ENCODE measurements around the gene SH3PXD2A.
A peak's percentile ranks its signal among the peaks of the same experiment; 100 is the strongest.

Gene SH3PXD2A

GRCh38 chr10:103698266-103698665, 157.1 kb downstream of the SH3PXD2A start:
- no peak for DNase-seq

DNA sequence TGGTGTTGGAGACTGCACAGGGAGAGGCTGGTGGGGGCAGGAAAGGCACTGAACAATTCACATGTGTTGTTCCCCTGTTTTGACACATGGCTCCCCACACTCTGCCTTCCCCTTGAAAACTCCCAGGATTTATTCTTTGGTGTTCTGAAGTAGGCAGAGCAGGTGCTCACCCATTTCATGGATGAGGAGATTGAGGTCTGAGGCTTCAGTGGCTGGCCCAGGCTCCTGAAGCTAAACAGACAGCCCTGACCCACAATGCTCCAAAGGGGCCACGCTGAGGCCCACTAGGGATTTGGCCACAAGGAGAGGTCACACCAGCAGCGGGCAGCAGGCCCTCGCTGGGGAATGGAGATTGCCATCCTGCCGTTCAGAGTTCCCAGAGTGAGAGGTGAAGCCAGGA, 157.6 kb downstream of the SH3PXD2A start:
- DNase-seq = no peak

- peak; percentile 91 for DNase-seq
Measured at GRCh38 chr10:103696411-103697145, 158.8 kb downstream of the SH3PXD2A start.

- no peak for DNase-seq
Measured at GRCh38 chr10:103696094-103696410, 159.3 kb downstream of the SH3PXD2A start.

- peak; percentile 63 for DNase-seq
Measured at GRCh38 chr10:103695584-103696005, 159.8 kb downstream of the SH3PXD2A start.

DNA sequence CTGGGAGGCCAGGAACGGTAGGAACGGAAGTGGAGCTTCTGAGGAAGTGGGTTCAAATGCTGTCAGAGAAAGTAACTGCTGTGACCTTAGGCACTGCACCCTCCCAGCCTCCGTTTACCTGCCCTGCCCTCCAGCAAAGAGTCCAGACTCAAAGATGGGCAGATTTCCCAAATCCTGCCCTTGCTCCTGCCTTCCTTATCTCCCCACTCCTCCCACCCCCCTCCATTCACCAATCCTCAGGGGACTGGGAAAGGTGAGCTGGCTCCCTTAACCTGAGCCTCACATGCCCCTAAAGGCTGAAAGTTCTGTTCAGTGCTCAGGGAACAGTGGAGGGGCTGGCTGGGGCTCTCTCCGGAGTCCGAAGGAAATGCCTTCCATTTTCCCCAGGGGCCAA, 161.6 kb downstream of the SH3PXD2A start:
- DNase-seq = no peak

DNA sequence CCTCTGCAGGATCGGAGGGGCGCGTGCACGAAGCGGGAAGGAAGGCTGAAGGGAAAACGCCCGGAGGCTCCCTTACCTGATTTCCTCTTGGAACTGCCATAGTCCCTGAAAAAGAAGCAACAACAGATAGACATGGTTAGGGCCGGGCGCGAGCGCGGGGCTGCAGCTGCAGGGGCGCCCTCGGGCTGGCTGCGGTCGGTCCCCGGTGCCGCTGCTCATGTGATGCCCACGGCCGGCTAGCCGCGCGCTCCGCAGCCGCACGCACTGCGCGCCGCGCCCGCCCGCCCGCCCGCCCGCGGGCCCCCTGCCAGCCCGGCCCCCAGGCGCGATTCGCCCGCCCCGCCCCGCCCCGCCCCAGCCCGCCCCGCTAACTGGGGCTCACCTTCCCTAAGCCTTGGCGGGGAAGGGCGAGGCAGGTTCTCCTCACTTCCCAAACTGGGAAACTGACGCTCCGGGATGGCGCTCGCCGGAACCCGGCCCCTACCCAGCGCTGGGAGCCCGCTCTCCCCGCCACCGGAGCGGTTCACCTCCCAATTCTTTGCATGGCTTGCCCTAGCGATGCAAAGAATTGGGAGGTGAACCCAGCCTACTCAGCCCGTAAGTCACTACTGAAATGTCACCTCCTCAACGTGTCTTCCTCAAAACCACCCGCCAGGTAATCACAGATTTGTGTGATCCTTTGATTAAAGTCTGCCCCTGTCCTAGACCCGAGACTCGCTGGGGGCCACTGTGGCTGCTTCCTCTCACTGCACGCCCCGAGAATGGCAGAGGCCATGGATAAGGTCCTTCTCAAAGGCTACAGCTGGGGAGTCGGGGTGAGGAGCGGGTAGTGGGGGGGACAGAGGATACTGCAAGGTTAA, 162.2 kb downstream of the SH3PXD2A start:
- no peak for DNase-seq

DNA sequence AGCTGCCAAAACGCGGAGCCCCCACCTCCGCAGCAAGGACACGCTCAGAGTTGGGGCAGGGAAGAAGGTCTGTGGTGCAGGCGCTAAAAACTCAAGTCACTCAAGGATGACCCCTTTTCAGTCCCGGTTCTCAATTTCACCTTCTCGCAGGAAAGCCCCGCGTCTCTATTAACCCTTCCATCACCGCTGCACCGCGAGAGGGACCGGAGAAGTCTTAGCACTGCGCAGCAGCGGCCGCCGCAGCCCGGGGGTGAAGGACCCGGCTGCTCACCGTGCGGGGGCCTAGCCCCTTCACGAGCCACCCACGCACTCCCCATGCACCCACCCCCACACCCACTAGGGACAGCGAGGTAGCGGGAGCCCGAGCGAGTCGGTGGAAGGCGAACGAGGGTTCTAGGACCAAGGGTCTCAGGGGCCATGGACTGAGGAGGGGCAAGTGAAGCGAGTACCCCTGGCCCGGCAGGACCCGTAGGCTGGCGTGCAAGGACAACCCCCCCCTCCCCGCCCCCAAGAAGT, 162.9 kb downstream of the SH3PXD2A start:
- DNase-seq = no peak

- DNase-seq = no peak
Measured at GRCh38 chr10:103691723-103692435, 163.5 kb downstream of the SH3PXD2A start.

GRCh38 chr10:103691267-103691666, 164.1 kb downstream of the SH3PXD2A start:
- DNase-seq = no peak

- no peak for DNase-seq
Measured at GRCh38 chr10:103690281-103690680, 165.1 kb downstream of the SH3PXD2A start.

GRCh38 chr10:103688491-103688890, 166.9 kb downstream of the SH3PXD2A start:
- no peak for DNase-seq

- DNase-seq = no peak
Measured at GRCh38 chr10:103687718-103688117, 167.7 kb downstream of the SH3PXD2A start.

GRCh38 chr10:103687172-103687571, 168.2 kb downstream of the SH3PXD2A start:
- no peak for DNase-seq

DNA sequence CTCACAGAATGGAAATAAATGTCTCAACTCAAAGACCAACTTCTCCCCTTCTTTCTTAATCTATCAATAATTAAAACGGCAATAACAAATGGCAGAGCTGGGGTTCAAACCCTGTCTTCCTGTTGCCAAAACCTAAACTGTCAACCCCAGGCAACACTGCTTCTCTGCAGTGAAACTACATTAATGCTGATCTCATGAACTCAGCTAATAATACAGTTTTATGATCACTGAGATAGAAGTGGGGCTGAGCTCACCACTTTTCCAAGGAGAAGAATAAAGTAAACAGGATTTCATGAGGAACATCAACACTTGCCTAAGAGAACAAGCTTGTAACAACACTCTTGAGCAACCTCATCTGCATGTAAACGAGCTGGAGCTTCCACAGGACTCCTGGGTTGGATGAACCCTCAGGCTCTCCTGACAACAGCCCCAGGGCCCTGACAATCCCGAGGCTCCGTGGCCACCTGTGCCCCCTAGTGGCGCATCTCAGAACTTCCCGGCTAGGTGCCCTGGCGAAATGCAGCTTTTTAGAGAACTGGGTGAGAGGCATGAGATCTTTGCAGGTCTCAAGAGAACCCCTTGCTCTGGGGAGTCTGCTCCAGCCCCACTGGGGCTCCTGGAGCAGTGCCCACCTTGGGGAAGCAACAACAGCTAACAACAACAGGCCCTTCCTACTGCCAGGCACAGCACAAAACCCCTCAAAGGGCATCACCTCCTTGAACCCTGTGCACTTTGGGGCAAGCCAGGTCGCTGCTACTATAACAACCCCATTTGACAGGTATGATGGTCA, 169.3 kb downstream of the SH3PXD2A start:
- peak; percentile 58 for DNase-seq

- DNase-seq = no peak
Measured at GRCh38 chr10:103683851-103684250, 171.5 kb downstream of the SH3PXD2A start.

DNA sequence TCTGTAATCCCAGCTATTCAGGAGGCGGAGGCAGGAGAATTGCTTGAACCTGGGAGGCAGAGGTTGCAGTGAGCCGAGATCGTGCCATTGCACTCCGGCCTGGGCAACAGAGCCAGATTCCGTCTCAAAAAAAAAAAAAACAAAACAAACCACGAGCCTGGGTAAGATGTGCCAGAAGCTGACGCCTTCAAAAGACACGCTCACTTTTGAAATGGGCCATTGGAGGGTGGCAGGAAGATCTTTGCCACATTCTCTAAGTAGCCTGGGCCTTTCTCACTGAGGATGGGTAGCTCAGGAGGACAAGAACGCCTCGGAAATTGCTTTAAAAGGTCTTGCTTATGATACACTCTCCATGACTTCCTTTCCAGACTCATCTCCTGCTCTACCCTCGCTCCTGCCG, 172.7 kb downstream of the SH3PXD2A start:
- DNase-seq = no peak

- DNase-seq = no peak
Measured at GRCh38 chr10:103681617-103682399, 173.6 kb downstream of the SH3PXD2A start.

GRCh38 chr10:103680869-103681236, 174.5 kb downstream of the SH3PXD2A start:
- DNase-seq = peak; percentile 49

DNA sequence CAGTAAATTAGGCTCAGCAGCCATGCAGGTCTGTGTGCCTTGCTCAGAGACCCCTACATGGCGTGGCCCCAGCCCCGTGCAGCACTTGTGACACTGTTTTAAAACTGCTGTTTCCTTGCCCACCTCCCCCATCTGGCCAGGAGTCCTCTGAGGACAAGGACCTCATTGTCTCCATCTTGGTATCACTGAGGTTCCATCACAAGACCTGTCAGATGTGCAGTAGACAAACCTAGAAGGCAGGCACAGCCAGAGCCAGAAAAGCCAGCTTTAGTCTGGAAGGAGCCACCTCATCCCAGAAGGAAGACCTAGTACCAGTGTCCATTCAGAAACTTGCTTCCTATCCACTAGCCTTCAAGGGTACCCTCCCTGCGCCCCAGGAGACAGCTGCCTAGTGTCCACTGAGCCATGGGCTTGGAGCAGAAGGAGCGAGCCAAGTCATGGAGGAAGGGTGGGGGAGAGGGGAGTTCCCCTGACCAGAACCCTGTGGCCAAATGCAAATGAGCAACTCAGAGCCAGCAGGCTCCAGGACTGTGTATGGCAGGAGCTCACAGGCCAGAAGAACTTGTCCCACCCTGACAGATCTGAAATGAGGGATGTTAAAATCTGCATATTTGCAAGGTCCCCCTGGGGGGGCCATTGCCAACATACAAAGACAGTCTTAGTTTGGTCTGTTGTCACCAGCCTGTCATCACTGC, 176.1 kb downstream of the SH3PXD2A start:
- DNase-seq = no peak

- peak; percentile 98 for DNase-seq
Measured at GRCh38 chr10:103678178-103678526, 177.2 kb downstream of the SH3PXD2A start.
